T-cell (primary cell): ENCODE measurements around the gene HELZ. TPM values are rescaled to one million over a fixed set of nuclear protein-coding genes. Genes with fewer than 3 reads are reported as not detected.

Experiments
- ATAC-seq, 4 experiments: fragments of 200-7000 bp in 3 of 4; fragments of 150-1000 bp in 1 of 4; cut with Tn5 transposase; replicated peaks in 1 of 4; 1 replicate in 3 of 4; 2 replicates in 1 of 4; pipeline ENCODE4 v1.10.0; 2021; ENCODE audit warnings: moderate library complexity in 3 of 4, mild to moderate bottlenecking in 2 of 4, moderate number of reproducible peaks in 1 of 4
- CTCF ChIA-PET, 2 donors: fragments of 300-600 bp; sonication (Branson Sonifier 250); formaldehyde crosslinking; loops; one replicate each; lab custom pipeline; 2022; ENCODE audit warnings: antibody characterized with exemption in 2 of 2; lab: Charles Lee
- POLR2A ChIA-PET, 2 donors: fragments of 300-600 bp; sonication (Branson Sonifier 250); formaldehyde crosslinking; loops; one replicate each; lab custom pipeline; 2022; ENCODE audit warnings: antibody characterized with exemption in 2 of 2; lab: Charles Lee
- DNase-seq, 35 experiments: peaks; one replicate each; pipeline versions ENCODE4 v3.0.0 to v3.0.0-alpha.2; 2013 to 2023
- H3K27ac ChIP-seq: one replicate; pipeline ENCODE4 v1.5.1; 2013; ENCODE audit warnings: low read length
- H3K27me3 ChIP-seq, 2 experiments: replicated peaks in 1 of 2; 1 replicate in 1 of 2; 2 replicates in 1 of 2; pipeline versions ENCODE4 v1.6.1 to v1.7.0; 2013; ENCODE audit warnings: low read length in 1 of 2, mixed read lengths in 1 of 2; ENCODE audit not compliant: control insufficient read depth in 2 of 2, insufficient read depth in 2 of 2; ENCODE audit errors: extremely low read depth in 1 of 2
- H3K36me3 ChIP-seq, 2 donors: 1 replicate in 1 of 2; 2 replicates in 1 of 2; pipeline versions ENCODE4 v1.6.1 to v1.7.0; 2013; ENCODE audit warnings: low read length in 1 of 2; ENCODE audit not compliant: control insufficient read depth in 2 of 2, insufficient read depth in 1 of 2; ENCODE audit errors: extremely low read depth in 1 of 2
- H3K4me1 ChIP-seq, 2 experiments: 1 replicate in 1 of 2; 2 replicates in 1 of 2; pipeline versions ENCODE4 v1.6.1 to v1.7.0; 2013; ENCODE audit warnings: low read length in 2 of 2, mixed read lengths in 1 of 2; ENCODE audit not compliant: insufficient read depth in 2 of 2, control insufficient read depth in 1 of 2; ENCODE audit errors: extremely low read depth in 1 of 2
- H3K4me3 ChIP-seq, 2 donors: 1 replicate in 1 of 2; 2 replicates in 1 of 2; pipeline versions ENCODE4 v1.5.1 to v1.7.0; 2013; ENCODE audit warnings: mild to moderate bottlenecking in 2 of 2, low read length in 1 of 2, moderate library complexity in 1 of 2; ENCODE audit not compliant: control insufficient read depth in 1 of 2; ENCODE audit errors: extremely low read depth in 1 of 2
- H3K9me3 ChIP-seq: 2 replicates; pipeline ENCODE4 v1.7.0; 2013
- H3K27ac Mint-ChIP-seq, 2 donors: one replicate each; pipeline ENCODE4 v1.8.0; 2020 to 2021; ENCODE audit warnings: mild to moderate bottlenecking in 2 of 2, mixed read lengths in 2 of 2
- H3K27me3 Mint-ChIP-seq, 2 donors: one replicate each; pipeline ENCODE4 v1.8.0; 2021 to 2022; ENCODE audit warnings: mixed read lengths in 2 of 2
- H3K36me3 Mint-ChIP-seq: one replicate; pipeline ENCODE4 v1.8.0; 2021; ENCODE audit warnings: mixed read lengths
- H3K4me1 Mint-ChIP-seq, 3 donors: one replicate each; pipeline ENCODE4 v1.8.0; 2020 to 2022; ENCODE audit warnings: mixed read lengths in 3 of 3, mild to moderate bottlenecking in 1 of 3
- H3K4me3 Mint-ChIP-seq, 3 donors: one replicate each; pipeline ENCODE4 v1.8.0; 2020 to 2022; ENCODE audit warnings: mild to moderate bottlenecking in 3 of 3, mixed read lengths in 3 of 3, moderate library complexity in 3 of 3
- H3K9me3 Mint-ChIP-seq, 3 donors: one replicate each; pipeline ENCODE4 v1.8.0; 2020 to 2022; ENCODE audit warnings: mixed read lengths in 3 of 3
- WGBS: methylation state at CpG from one replicate; pipeline ENCODE4 v1.1.5; 2013; ENCODE audit warnings: missing lambda C conversion rate; ENCODE audit not compliant: insufficient coverage; 5-methylcytosine and 5-hydroxymethylcytosine counted together
- total RNA-seq, 35 experiments: library from RNA in 6 of 35; stranded (reverse) in 6 of 35; fragments of 120-200 nt in 1 of 35; gene quantifications; one replicate each; pipeline versions ENCODE4 v1.2.1 to v1.2.4 and lab custom pipeline; 2013 to 2026

HELZ gene
- total RNA-seq, 5 donors from 2014 or later (not counting 1 experiment from before 2014, with no cell fraction given), result 76.0 to 115 (median 91.6) TPM

- POLR2A ChIA-PET, result no interaction called here
These were observed 28.2 kb downstream of the HELZ start for GRCh38 chr17:67216578-67217320.

GRCh38 chr17:67215991-67216421 is 29.0 kb downstream of the HELZ start:
- Histone ChIP-seq H3K4me1 (peaks cover 0 to 7% of the 10 kb centered on the region in 2 experiments), H3K27ac (no peak overlapping the region), H3K27me3 (no peaks in the 10 kb centered on the region), H3K4me3 (no peak overlapping the region), H3K9me3 (no peaks in the 10 kb centered on the region), H3K36me3 (peaks cover 9 to 42% of the 10 kb centered on the region in 2 donors)
- no peak overlapping the region for H3K4me3 Mint-ChIP-seq
- ATAC-seq (no peak), DNase-seq (no peak)
- H3K9me3 Mint-ChIP-seq, result no peaks in the 10 kb centered on the region
- WGBS, result 71% methylated on average over 7 of the region's 7 CpGs
- H3K36me3 Mint-ChIP-seq, result peaks cover 29% of the 10 kb centered on the region
- H3K27me3 Mint-ChIP-seq, result no peaks in the 10 kb centered on the region
- CTCF ChIA-PET, result interaction anchor here (0.6 to 0.7 kb wide), 2 partner anchors 112 to 641 kb away, joined by 3 to 4 read pairs; no protein-coding TSS in a partner anchor
- POLR2A ChIA-PET, result interaction anchor here in 1 of 2 donors (0.6 to 0.7 kb wide), 2 partner anchors 92 to 896 kb away, joined by 3 to 8 read pairs; no protein-coding TSS in a partner anchor
- H3K4me1 Mint-ChIP-seq, result peaks cover 23 to 29% (median 27%) of the 10 kb centered on the region in 3 donors
- H3K27ac Mint-ChIP-seq, result no peak overlapping the region

More at GRCh38 chr17:67216578-67217320, 28.2 kb downstream of the HELZ start:
- DNase-seq (no peak), ATAC-seq (no peak)
- H3K27ac ChIP-seq, result no peak overlapping the region
- H3K4me1 ChIP-seq, result peaks cover 0 to 11% of the 10 kb centered on the region in 2 experiments
- peaks cover 9 to 42% of the 10 kb centered on the region in 2 donors for H3K36me3 ChIP-seq
- H3K9me3 ChIP-seq, result no peaks in the 10 kb centered on the region
- 93% methylated on average over 10 of the region's 10 CpGs for WGBS
- H3K9me3 Mint-ChIP-seq, result no peaks in the 10 kb centered on the region
- H3K4me3 ChIP-seq, result no peak overlapping the region
- H3K27me3 ChIP-seq, result no peaks in the 10 kb centered on the region
- H3K4me1 Mint-ChIP-seq, result peaks cover 28 to 32% (median 29%) of the 10 kb centered on the region in 3 donors
- CTCF ChIA-PET, result no interaction called here
- no peak overlapping the region for H3K4me3 Mint-ChIP-seq
- peaks cover 27% of the 10 kb centered on the region for H3K36me3 Mint-ChIP-seq
- no peaks in the 10 kb centered on the region for H3K27me3 Mint-ChIP-seq
- H3K27ac Mint-ChIP-seq, result no peak overlapping the region

GRCh38 chr17:67212714-67213417 is 32.1 kb downstream of the HELZ start:
- ChIA-PET CTCF (interaction anchor here in 1 of 2 donors (1.4 kb wide), 1 partner anchor 9 kb away, joined by 7 read pairs; no protein-coding TSS in a partner anchor), POLR2A (interaction anchor here in 1 of 2 donors (0.5 kb wide), 1 partner anchor 9 kb away, joined by 3 read pairs; no protein-coding TSS in a partner anchor)
- H3K4me1 ChIP-seq, result peaks cover 2 to 6% of the 10 kb centered on the region in 2 experiments
- H3K4me3 Mint-ChIP-seq, result no peak overlapping the region
- peaks cover 34 to 40% (median 38%) of the 10 kb centered on the region in 3 donors for H3K4me1 Mint-ChIP-seq
- H3K9me3 Mint-ChIP-seq, result no peaks in the 10 kb centered on the region
- H3K27me3 ChIP-seq, result no peaks in the 10 kb centered on the region
- no peak overlapping the region for H3K27ac Mint-ChIP-seq
- H3K4me3 ChIP-seq, result no peak overlapping the region
- 96% methylated on average over 8 of the region's 9 CpGs for WGBS
- no peaks in the 10 kb centered on the region for H3K27me3 Mint-ChIP-seq
- DNase-seq, result no peak
- H3K36me3 Mint-ChIP-seq, result peaks cover 26% of the 10 kb centered on the region
- H3K27ac ChIP-seq, result no peak overlapping the region
- peaks cover 9 to 34% of the 10 kb centered on the region in 2 donors for H3K36me3 ChIP-seq
- H3K9me3 ChIP-seq, result no peaks in the 10 kb centered on the region
- no peak for ATAC-seq

GRCh38 chr17:67212231-67212630 is 32.8 kb downstream of the HELZ start:
- CTCF ChIA-PET, result interaction anchor here in 1 of 2 donors (1.4 kb wide), 1 partner anchor 10 kb away, joined by 7 read pairs; no protein-coding TSS in a partner anchor
- Mint-ChIP-seq H3K27ac (no peak overlapping the region), H3K4me1 (peaks cover 37 to 43% (median 40%) of the 10 kb centered on the region in 3 donors), H3K4me3 (no peak overlapping the region), H3K27me3 (no peaks in the 10 kb centered on the region), H3K9me3 (no peaks in the 10 kb centered on the region), H3K36me3 (peaks cover 27% of the 10 kb centered on the region)
- DNase-seq, result no peak
- Histone ChIP-seq H3K9me3 (no peaks in the 10 kb centered on the region), H3K27ac (no peak overlapping the region), H3K27me3 (no peaks in the 10 kb centered on the region), H3K4me1 (peaks cover 2% of the 10 kb centered on the region in 2 experiments), H3K36me3 (peaks cover 7 to 27% of the 10 kb centered on the region in 2 donors), H3K4me3 (no peak overlapping the region)
- POLR2A ChIA-PET, result interaction anchor here in 1 of 2 donors (0.5 kb wide), 1 partner anchor 9 kb away, joined by 3 read pairs; no protein-coding TSS in a partner anchor
- no CpG with 5 or more reads among the region's 5 CpGs for WGBS
- no peak for ATAC-seq

GRCh38 chr17:67211742-67212141 is 33.3 kb downstream of the HELZ start:
- Histone ChIP-seq H3K27me3 (no peaks in the 10 kb centered on the region), H3K27ac (no peak overlapping the region), H3K4me1 (peaks cover 2% of the 10 kb centered on the region in 2 experiments), H3K36me3 (peaks cover 2 to 23% of the 10 kb centered on the region in 2 donors), H3K9me3 (no peaks in the 10 kb centered on the region), H3K4me3 (no peak overlapping the region)
- no peak overlapping the region for H3K27ac Mint-ChIP-seq
- no peak for ATAC-seq
- no peaks in the 10 kb centered on the region for H3K9me3 Mint-ChIP-seq
- WGBS, result 97% methylated on average over 4 of the region's 5 CpGs
- H3K27me3 Mint-ChIP-seq, result no peaks in the 10 kb centered on the region
- DNase-seq, result no peak
- peaks cover 27% of the 10 kb centered on the region for H3K36me3 Mint-ChIP-seq
- ChIA-PET CTCF (interaction anchor here in 1 of 2 donors (1.4 kb wide), 1 partner anchor 10 kb away, joined by 7 read pairs; no protein-coding TSS in a partner anchor), POLR2A (no interaction called here)
- peaks cover 37 to 43% (median 40%) of the 10 kb centered on the region in 3 donors for H3K4me1 Mint-ChIP-seq
- H3K4me3 Mint-ChIP-seq, result no peak overlapping the region

- Histone ChIP-seq H3K27ac (no peak overlapping the region), H3K9me3 (no peaks in the 10 kb centered on the region), H3K36me3 (peaks cover 0 to 15% of the 10 kb centered on the region in 2 donors), H3K27me3 (no peaks in the 10 kb centered on the region), H3K4me3 (no peak overlapping the region), H3K4me1 (peaks cover 2% of the 10 kb centered on the region in 2 experiments)
- no peak for DNase-seq
- no peak overlapping the region for H3K4me3 Mint-ChIP-seq
- no peak overlapping the region for H3K27ac Mint-ChIP-seq
- H3K4me1 Mint-ChIP-seq, result peaks cover 40 to 46% (median 43%) of the 10 kb centered on the region in 3 donors
- CTCF ChIA-PET, result interaction anchor here in 1 of 2 donors (1.6 kb wide), 1 partner anchor 11 kb away, joined by 5 read pairs; no protein-coding TSS in a partner anchor
- peaks cover 30% of the 10 kb centered on the region for H3K36me3 Mint-ChIP-seq
- POLR2A ChIA-PET, result no interaction called here
- no CpG with 5 or more reads among the region's 2 CpGs for WGBS
- no peaks in the 10 kb centered on the region for H3K27me3 Mint-ChIP-seq
- no peaks in the 10 kb centered on the region for H3K9me3 Mint-ChIP-seq
- ATAC-seq, result no peak
These were observed 34.1 kb downstream of the HELZ start for GRCh38 chr17:67210915-67211314.
